ENCODE results near the gene NRARP.
A peak's percentile ranks its signal among the peaks of the same experiment; 100 is the strongest.

Gene NRARP

GRCh38 chr9:137312852-137313325 is 10.8 kb upstream of the NRARP start:
- H3K4me3 ChIP-seq (ENCODE audit: low read depth, low read length), result no peak overlapping the region
- DNase-seq (ENCODE audit: low read depth), result no peak

DNA sequence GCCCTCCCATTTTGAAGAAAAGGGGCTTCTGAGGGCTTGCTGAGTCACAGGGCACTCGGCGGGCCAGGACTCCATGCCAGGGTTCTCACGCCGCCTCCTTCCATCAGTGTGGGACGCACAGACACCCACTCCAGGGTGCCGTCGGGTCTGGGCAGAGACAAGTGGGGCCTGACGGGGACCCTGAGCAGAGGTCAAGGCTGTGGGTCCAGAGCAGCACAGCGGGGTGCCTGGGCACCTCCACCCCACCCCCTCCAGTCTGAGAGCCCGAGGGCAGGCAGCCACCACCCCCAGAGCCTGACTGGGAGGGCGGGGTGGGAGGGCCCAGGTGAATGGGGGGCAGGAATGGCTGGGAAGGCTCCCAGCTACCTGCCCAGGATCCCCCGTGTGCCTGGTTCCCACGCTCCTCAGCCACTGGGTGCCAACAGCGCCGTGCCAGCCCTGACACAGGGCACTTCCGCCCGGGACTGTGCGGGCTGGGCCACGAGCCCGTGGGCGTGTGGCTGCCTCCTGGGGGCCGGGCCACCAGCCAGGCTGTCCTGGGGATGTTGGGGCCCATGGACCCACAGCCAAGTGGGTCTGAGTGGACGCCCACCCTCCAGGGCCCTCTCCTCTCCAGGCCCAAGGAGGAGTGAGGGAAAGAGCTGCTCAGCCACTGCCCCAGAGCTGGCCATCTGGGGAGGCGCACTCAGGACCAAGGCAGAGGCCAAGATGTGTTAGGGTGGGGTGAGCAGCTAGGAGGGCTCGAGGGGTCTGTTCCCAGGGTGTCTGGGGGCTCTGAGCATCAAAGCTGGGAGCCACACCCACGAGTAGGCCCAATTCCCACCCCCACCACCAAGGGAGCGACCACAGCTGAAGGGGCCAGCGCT is 10.1 kb upstream of the NRARP start:
- DNase-seq (ENCODE audit: low read depth), result no peak
- no peak overlapping the region for H3K4me3 ChIP-seq (ENCODE audit: low read depth, low read length)

- DNase-seq (ENCODE audit: low read depth), result no peak
- H3K4me3 ChIP-seq (ENCODE audit: low read depth, low read length), result no peak overlapping the region
These were observed 9.3 kb upstream of the NRARP start for GRCh38 chr9:137311171-137311985.

- H3K4me3 ChIP-seq (ENCODE audit: low read depth, low read length), result no peak overlapping the region
- DNase-seq (ENCODE audit: low read depth), result no peak
These were observed 8.3 kb upstream of the NRARP start for GRCh38 chr9:137310189-137311052.

- DNase-seq (ENCODE audit: low read depth), result no peak
- H3K4me3 ChIP-seq (ENCODE audit: low read depth, low read length), result no peak overlapping the region
These were observed 7.5 kb upstream of the NRARP start for GRCh38 chr9:137309368-137310188.

DNA sequence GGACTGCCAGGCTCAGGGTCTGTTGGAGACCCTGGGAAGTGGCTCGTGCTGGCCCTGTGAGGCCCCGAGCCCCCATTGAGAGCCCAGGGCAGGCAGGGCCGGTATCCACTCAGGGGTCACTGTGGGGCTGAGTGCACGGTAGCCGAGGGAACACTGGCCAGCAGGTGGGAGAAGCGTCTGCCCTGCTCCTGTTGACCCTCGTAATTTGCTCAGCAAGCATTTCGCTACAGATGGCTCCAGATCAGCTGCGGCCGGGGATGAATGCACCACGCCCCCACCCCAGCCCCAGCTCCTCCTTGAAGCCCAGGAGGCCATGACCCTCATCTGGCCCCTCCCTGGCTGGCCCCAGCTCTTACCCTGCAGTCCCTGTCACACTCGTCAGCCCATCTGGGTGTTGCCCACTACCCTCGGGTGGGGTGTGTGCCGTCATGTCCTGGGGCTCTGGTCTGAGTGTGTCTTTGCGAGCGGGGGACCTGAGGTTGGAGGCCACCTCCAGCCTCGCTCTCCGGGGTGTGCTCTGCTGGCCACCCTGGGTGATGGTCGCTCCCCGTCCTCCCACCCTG is 6.1 kb upstream of the NRARP start:
- no peak for DNase-seq (ENCODE audit: low read depth)
- H3K4me3 ChIP-seq (ENCODE audit: low read depth, low read length), result no peak overlapping the region

- no peak overlapping the region for H3K4me3 ChIP-seq (ENCODE audit: low read depth, low read length)
- no peak for DNase-seq (ENCODE audit: low read depth)
These were observed 5.4 kb upstream of the NRARP start for GRCh38 chr9:137307255-137308056.

GRCh38 chr9:137306850-137307254 is 4.8 kb upstream of the NRARP start:
- no peak overlapping the region for H3K4me3 ChIP-seq (ENCODE audit: low read depth, low read length)
- no peak for DNase-seq (ENCODE audit: low read depth)

- DNase-seq (ENCODE audit: low read depth), result no peak
- no peak overlapping the region for H3K4me3 ChIP-seq (ENCODE audit: low read depth, low read length)
These were observed 4.2 kb upstream of the NRARP start for GRCh38 chr9:137306066-137306849.

- DNase-seq (ENCODE audit: low read depth), result no peak
- no peak overlapping the region for H3K4me3 ChIP-seq (ENCODE audit: low read depth, low read length)
These were observed 3.7 kb upstream of the NRARP start for GRCh38 chr9:137305798-137306065.

GRCh38 chr9:137305060-137305797 is 3.2 kb upstream of the NRARP start:
- no peak overlapping the region for H3K4me3 ChIP-seq (ENCODE audit: low read depth, low read length)
- DNase-seq (ENCODE audit: low read depth), result no peak

DNA sequence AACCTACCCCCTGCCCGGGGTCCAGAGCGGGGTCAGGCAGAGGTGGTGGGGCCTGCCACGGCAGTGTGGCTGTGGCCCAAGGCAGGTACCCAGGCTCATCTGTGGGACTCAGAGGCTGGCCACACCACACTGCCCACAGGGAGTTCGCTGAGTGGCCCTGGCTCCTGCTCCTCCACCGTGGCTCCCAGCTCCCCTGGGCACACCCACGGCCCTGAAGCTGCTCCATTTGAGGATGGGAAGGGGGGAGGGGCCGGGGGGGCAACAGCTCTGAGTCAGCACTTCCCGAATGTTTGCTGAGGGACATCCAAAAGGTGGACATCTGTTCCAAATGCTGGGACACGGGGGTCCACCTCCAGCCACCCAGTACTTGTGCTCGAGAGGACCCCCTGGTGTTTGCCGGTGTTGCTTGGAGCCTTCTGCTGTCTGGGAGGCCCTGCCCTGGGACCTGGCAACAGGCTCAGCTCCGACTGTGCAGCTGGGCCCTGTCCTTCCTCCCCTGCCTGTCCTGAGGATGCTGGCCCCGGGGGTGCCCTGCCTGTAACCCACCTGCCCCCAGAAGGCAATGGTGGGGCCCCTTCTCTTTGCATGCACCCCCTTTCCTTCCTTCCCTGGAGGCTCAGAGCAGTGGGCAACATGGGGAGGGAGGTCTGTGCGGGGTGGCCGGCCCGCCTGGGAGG is 2.5 kb upstream of the NRARP start:
- no peak for DNase-seq (ENCODE audit: low read depth)
- no peak overlapping the region for H3K4me3 ChIP-seq (ENCODE audit: low read depth, low read length)

DNA sequence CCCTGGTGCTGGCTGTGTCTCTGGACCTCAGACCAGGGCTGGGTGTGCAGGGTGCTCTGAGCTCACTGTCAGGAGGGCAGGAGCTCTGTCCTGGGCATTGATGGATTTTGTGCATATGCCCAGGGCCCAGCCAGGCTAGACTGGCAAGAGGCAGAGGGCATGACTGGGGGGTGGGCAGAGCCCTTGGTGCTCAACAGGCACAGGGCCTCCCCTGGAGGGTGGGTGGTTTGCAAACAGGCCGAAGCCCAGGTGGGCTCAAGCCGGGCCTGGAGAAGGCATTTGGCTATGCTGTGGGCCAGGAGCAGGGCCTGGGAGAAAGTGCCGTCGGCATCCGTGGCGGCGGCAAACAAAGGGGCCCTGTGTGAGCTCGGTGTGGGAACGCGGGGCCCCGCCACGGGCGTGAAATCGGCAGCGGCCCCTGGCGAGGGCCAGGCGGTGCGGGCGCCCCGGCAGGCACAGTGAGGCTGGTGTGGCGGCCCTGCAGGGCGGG is 1.9 kb upstream of the NRARP start:
- no peak overlapping the region for H3K4me3 ChIP-seq (ENCODE audit: low read depth, low read length)
- DNase-seq (ENCODE audit: low read depth), result no peak

DNA sequence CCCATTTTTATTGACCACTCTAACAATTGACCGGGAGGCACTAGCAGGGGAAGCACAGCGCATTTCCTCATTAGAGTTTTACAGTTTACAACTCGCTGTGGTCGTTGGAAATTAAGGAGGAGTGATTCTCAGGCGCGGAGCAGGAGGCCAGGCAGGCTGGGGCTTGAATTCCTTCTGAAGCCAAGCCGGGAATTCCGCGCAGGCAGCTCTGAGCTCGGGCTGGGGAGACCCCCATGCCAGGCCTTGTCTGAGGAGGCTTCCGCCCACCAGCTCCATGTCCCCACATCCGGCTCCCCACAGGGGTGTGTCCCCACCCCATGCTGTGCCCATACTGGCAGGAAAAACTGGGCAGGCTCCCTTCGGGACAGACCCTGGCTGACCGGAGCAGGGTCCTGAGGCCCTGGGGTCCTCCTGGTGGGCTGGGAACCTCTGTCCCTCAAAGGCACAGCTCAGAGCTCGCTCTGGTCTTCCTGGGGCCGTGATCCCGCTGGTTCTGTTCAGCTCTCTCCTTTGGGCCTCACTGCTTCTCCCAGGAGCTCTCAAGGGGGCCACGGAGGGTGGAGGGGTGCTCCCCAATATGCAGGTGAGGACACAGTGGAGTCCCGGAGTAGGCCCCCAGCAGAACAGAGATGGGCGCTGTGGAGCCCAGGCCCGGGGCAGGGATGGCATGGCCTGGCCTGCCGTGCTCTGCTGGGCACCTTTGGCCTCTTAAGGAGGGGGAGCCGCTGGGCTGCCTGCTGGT is 1.3 kb upstream of the NRARP start:
- no peak for DNase-seq (ENCODE audit: low read depth)
- no peak overlapping the region for H3K4me3 ChIP-seq (ENCODE audit: low read depth, low read length)

GRCh38 chr9:137302449-137303150 is 529 bp upstream of the NRARP start:
- no peak for DNase-seq (ENCODE audit: low read depth)
- peak overlapping the region; percentile 47 for H3K4me3 ChIP-seq (ENCODE audit: low read depth, low read length)
